DMS 273 (cell line): Measurements from ENCODE around the gene MAGEB2.
A peak's percentile ranks its signal among the peaks of the same experiment; 100 is the strongest.
"Not testable (repeated sequence)": the region's sequence is repeated elsewhere in the genome, so short reads cannot be mapped to it uniquely, and the experiment has no call there.

Experiments
- DNase-seq: peaks from one replicate; lab custom pipeline; 2025; ENCODE audit not compliant: unreplicated experiment; lab: John Stamatoyannopoulos, UW

Gene MAGEB2

GRCh38 chrX:30215357-30215843 is at the start of gene MAGEB2:
MAGEB2 (plus strand) TSS chrX:30215563; CDS start chrX:30218581, 3,018 bp downstream.
- DNase-seq: peak; percentile 25

GRCh38 chrX:30170900-30171299 is 44.5 kb upstream of the MAGEB2 start:
- no peak for DNase-seq

GRCh38 chrX:30181353-30181752 is 34.0 kb upstream of the MAGEB2 start:
- no peak for DNase-seq

- DNase-seq: no peak
Observed at GRCh38 chrX:30183554-30183953, 31.8 kb upstream of the MAGEB2 start.

- no peak for DNase-seq
Observed at GRCh38 chrX:30190426-30190825, 24.9 kb upstream of the MAGEB2 start.

- DNase-seq: not testable (repeated sequence)
Observed at GRCh38 chrX:30193910-30194309, 21.5 kb upstream of the MAGEB2 start.

- DNase-seq: peak; percentile 18
Observed at GRCh38 chrX:30196322-30196721, 19.0 kb upstream of the MAGEB2 start.

GRCh38 chrX:30212172-30212571 is 3.2 kb upstream of the MAGEB2 start:
- DNase-seq: no peak

GRCh38 chrX:30217465-30217864 is 2.1 kb downstream of the MAGEB2 start:
- DNase-seq: no peak

GRCh38 chrX:30219372-30219771 is 4.0 kb downstream of the MAGEB2 start:
- no peak for DNase-seq

- no peak for DNase-seq
Observed at GRCh38 chrX:30220661-30221060, 5.3 kb downstream of the MAGEB2 start.

GRCh38 chrX:30224536-30224935 is 9.2 kb downstream of the MAGEB2 start:
- DNase-seq: no peak

GRCh38 chrX:30228526-30228925 is 13.2 kb downstream of the MAGEB2 start:
- no peak for DNase-seq

- DNase-seq: no peak
Observed at GRCh38 chrX:30230395-30230794, 15.0 kb downstream of the MAGEB2 start, which contains the start of gene MAGEB3. MAGEB3 (plus strand) TSS chrX:30230657; CDS start chrX:30235925, 5,268 bp downstream.

- no peak for DNase-seq
Observed at GRCh38 chrX:30241724-30242415, 26.5 kb downstream of the MAGEB2 start, which contains the start of gene MAGEB4. MAGEB4 (plus strand) TSS chrX:30242000; CDS start chrX:30242136, 136 bp downstream.

GRCh38 chrX:30246769-30247489 is 31.6 kb downstream of the MAGEB2 start, which contains the start of gene MAGEB1:
MAGEB1 (plus strand) TSS chrX:30247146; CDS start chrX:30250494, 3,348 bp downstream.
- DNase-seq: peak; percentile 41

GRCh38 chrX:30248854-30249253 is 33.5 kb downstream of the MAGEB2 start:
- no peak for DNase-seq

GRCh38 chrX:30253257-30253656 is 37.9 kb downstream of the MAGEB2 start:
- no peak for DNase-seq

GRCh38 chrX:30259927-30260326 is 44.6 kb downstream of the MAGEB2 start:
- no peak for DNase-seq

- no peak for DNase-seq
Observed at GRCh38 chrX:30261012-30261411, 45.6 kb downstream of the MAGEB2 start.

- DNase-seq: no peak
Observed at GRCh38 chrX:30262763-30263162, 47.4 kb downstream of the MAGEB2 start.
